ENCODE measurements around the gene FGF18.
"Not testable (repeated sequence)": the region's sequence is repeated elsewhere in the genome, so short reads cannot be mapped to it uniquely, and the experiment has no call there.

Gene FGF18

DNA sequence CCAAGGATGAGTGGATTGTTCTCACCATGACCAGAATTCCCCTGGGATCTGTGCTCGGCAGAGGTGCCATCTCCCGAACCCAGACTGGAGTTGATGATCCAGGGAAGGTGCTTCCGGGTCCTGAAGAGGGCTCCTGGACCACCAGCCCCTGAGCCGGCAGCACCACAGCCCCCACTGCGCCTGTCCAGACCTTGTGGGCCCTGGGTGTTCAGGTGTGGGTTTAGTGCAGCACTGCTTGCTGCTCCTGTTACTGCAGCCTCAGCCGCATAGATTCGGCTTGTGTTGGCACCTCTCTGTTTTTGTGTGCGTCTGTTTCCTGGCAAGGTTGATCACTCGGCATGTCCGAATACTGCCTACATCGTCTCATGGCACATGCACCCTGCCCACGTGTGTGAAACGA lies 48.1 kb upstream of the FGF18 start:
- Histone ChIP-seq H3K9me3 (ENCODE audit: control insufficient read depth, insufficient read depth, low read length) (no peaks in the 10 kb centered on the region), H3K4me1 (ENCODE audit: control insufficient read depth, low read length) (no peaks in the 10 kb centered on the region), H3K36me3 (ENCODE audit: control insufficient read depth, low read length) (no peaks in the 10 kb centered on the region), H3K4me2 (ENCODE audit: low read length) (no peak overlapping the region), H3K79me2 (ENCODE audit: control insufficient read depth, low read length) (no peaks in the 10 kb centered on the region), H3K27ac (ENCODE audit: low read depth, low read length) (no peak overlapping the region), H4K20me1 (ENCODE audit: control insufficient read depth, insufficient read depth, low read depth, low read length) (no peaks in the 10 kb centered on the region), H3K9me2 (replicated peaks; ENCODE audit: control insufficient read depth, low read length) (no peaks in the 10 kb centered on the region), H3K27me3 (ENCODE audit: control insufficient read depth, low read length) (no peaks in the 10 kb centered on the region), H3F3A (ENCODE audit: control insufficient read depth, insufficient read depth) (no peaks in the 10 kb centered on the region), H3K4me3 (ENCODE audit: low read length) (no peak overlapping the region)
- TF ChIP-seq, protein P1, sequence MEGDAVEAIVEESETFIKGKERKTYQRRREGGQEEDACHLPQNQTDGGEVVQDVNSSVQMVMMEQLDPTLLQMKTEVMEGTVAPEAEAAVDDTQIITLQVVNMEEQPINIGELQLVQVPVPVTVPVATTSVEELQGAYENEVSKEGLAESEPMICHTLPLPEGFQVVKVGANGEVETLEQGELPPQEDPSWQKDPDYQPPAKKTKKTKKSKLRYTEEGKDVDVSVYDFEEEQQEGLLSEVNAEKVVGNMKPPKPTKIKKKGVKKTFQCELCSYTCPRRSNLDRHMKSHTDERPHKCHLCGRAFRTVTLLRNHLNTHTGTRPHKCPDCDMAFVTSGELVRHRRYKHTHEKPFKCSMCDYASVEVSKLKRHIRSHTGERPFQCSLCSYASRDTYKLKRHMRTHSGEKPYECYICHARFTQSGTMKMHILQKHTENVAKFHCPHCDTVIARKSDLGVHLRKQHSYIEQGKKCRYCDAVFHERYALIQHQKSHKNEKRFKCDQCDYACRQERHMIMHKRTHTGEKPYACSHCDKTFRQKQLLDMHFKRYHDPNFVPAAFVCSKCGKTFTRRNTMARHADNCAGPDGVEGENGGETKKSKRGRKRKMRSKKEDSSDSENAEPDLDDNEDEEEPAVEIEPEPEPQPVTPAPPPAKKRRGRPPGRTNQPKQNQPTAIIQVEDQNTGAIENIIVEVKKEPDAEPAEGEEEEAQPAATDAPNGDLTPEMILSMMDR (IDR thresholded peaks at IDR 0.05; ENCODE audit: low read depth, low read length, poor library complexity, severe bottlenecking) = no peak
- TF ChIP-seq EZH2phosphoT487 (IDR thresholded peaks at IDR 0.05; ENCODE audit: borderline replicate concordance, low read length) = no peak

DNA sequence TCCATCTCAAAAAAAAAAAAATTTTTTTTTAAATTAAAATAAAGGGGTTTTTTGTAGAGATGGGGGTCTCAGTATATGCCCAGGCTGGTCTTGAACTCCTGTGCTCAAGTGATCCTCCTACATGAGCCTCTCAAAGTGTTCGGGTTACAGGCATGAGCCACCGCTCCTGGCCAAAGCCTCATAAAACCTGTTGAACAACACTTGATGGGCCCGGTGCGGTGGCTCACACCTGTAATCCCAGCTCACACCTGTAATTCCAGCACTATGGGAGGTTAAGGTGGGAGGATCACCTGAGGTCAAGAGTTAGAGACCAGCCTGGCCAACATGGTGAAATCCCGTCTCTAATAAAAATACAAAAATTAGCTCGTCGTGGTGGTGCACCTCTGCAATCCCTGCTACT lies 39.5 kb upstream of the FGF18 start:
- Histone ChIP-seq H3K9me3 (ENCODE audit: control insufficient read depth, insufficient read depth, low read length) (no peaks in the 10 kb centered on the region), H3K79me2 (ENCODE audit: control insufficient read depth, low read length) (no peaks in the 10 kb centered on the region), H3K27ac (ENCODE audit: low read depth, low read length) (no peak overlapping the region), H3K27me3 (ENCODE audit: control insufficient read depth, low read length) (0 out of 2 replicates have a peak, but pooled peaks cover 2% of the 10 kb centered on the region), H3K4me3 (ENCODE audit: low read length) (no peak overlapping the region), H4K20me1 (ENCODE audit: control insufficient read depth, insufficient read depth, low read depth, low read length) (no peaks in the 10 kb centered on the region), H3K36me3 (ENCODE audit: control insufficient read depth, low read length) (no peaks in the 10 kb centered on the region), H3F3A (ENCODE audit: control insufficient read depth, insufficient read depth) (no peaks in the 10 kb centered on the region), H3K9me2 (replicated peaks; ENCODE audit: control insufficient read depth, low read length) (no peaks in the 10 kb centered on the region), H3K4me1 (ENCODE audit: control insufficient read depth, low read length) (no peaks in the 10 kb centered on the region), H3K4me2 (ENCODE audit: low read length) (no peak overlapping the region)
- TF ChIP-seq, protein P1 (IDR thresholded peaks at IDR 0.05; ENCODE audit: low read depth, low read length, poor library complexity, severe bottlenecking) = no peak
- TF ChIP-seq EZH2phosphoT487 (IDR thresholded peaks at IDR 0.05; ENCODE audit: borderline replicate concordance, low read length) = no peak

GRCh38 chr5:171384416-171384815 lies 35.0 kb upstream of the FGF18 start:
- H3K79me2 ChIP-seq (ENCODE audit: control insufficient read depth, low read length) = peaks cover 30% of the 10 kb centered on the region
- H3K9me2 ChIP-seq (replicated peaks; ENCODE audit: control insufficient read depth, low read length) = not testable (repeated sequence)

DNA sequence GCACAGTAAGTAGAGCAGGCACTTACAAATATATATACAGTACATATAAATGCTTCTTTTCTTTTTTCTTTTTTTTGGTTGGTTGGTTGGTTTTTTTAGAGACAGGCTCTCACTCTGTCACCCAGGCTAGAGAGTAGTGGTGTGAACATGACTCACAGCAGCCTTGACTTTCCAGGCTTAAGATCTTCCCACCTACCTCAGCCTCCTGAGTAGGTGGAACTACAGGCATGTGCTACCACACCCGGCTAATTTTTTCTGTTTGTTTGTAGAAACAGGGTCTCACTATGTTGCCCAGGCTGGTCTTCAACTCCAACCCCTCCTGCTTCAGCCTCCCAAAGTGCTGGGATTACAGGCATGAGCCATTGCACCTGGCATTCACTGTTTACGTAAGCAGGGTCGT lies 34.4 kb upstream of the FGF18 start:
- peaks cover 36% of the 10 kb centered on the region for H3K79me2 ChIP-seq (ENCODE audit: control insufficient read depth, low read length)
- H3K4me2 ChIP-seq (ENCODE audit: low read length); H3K9me2 ChIP-seq (replicated peaks; ENCODE audit: control insufficient read depth, low read length); H3K4me3 ChIP-seq (ENCODE audit: low read length); H3K27ac ChIP-seq (ENCODE audit: low read depth, low read length); H3K9me3 ChIP-seq (ENCODE audit: control insufficient read depth, insufficient read depth, low read length); H3K27me3 ChIP-seq (ENCODE audit: control insufficient read depth, low read length): not testable (repeated sequence)
- H3K36me3 ChIP-seq (ENCODE audit: control insufficient read depth, low read length) = peaks cover 23% of the 10 kb centered on the region
- H3K4me1 ChIP-seq (ENCODE audit: control insufficient read depth, low read length) = peaks cover 16% of the 10 kb centered on the region
- H4K20me1 ChIP-seq (ENCODE audit: control insufficient read depth, insufficient read depth, low read depth, low read length) = peaks cover 20% of the 10 kb centered on the region
- peaks cover 12% of the 10 kb centered on the region for H3F3A ChIP-seq (ENCODE audit: control insufficient read depth, insufficient read depth)

More at GRCh38 chr5:171384416-171384815, 35.0 kb upstream of the FGF18 start:
- not testable (repeated sequence) for H3K4me3 ChIP-seq (ENCODE audit: low read length); H3K4me1 ChIP-seq (ENCODE audit: control insufficient read depth, low read length); H3K9me3 ChIP-seq (ENCODE audit: control insufficient read depth, insufficient read depth, low read length); H3F3A ChIP-seq (ENCODE audit: control insufficient read depth, insufficient read depth); H3K27ac ChIP-seq (ENCODE audit: low read depth, low read length); H3K27me3 ChIP-seq (ENCODE audit: control insufficient read depth, low read length); H3K4me2 ChIP-seq (ENCODE audit: low read length)
- Histone ChIP-seq H4K20me1 (ENCODE audit: control insufficient read depth, insufficient read depth, low read depth, low read length) (peaks cover 14% of the 10 kb centered on the region), H3K36me3 (ENCODE audit: control insufficient read depth, low read length) (peaks cover 17% of the 10 kb centered on the region)
